ENCODE measurements around the gene SH3BP5.

- TF ChIP-seq CTCF (IDR thresholded peaks at IDR 0.05) (peak in 1 of 4 donors; percentile 5), POLR2A (IDR thresholded peaks at IDR 0.05) (no peak)
Observed at GRCh38 chr3:15300323-15301078, 31.9 kb downstream of the SH3BP5 start.
